ENCODE data around the gene GALM.

DNA sequence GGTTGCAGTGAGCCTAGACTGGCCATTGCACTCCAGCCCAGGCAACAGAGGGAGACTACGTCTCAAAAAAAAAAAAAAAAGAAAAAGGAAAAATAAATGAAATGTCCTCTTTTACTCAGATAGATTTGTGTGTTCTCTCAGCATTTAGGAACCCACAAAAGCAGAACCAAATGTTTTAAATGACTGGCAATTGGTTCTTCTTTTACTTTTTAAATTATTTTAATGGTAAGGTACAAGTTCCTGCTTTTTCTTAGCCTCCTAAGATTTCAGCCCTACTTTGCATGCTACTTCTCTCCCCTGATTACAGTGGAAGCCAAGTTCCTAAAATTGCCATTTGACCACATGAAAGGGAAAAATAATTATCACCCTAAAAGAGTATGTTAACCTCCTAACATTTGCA is 61.7 kb downstream of the GALM start:
- no peak for TF ChIP-seq EZH2 (IDR thresholded peaks at IDR 0.05; ENCODE audit: low read length, unreplicated experiment)
- TF ChIP-seq, protein P1, sequence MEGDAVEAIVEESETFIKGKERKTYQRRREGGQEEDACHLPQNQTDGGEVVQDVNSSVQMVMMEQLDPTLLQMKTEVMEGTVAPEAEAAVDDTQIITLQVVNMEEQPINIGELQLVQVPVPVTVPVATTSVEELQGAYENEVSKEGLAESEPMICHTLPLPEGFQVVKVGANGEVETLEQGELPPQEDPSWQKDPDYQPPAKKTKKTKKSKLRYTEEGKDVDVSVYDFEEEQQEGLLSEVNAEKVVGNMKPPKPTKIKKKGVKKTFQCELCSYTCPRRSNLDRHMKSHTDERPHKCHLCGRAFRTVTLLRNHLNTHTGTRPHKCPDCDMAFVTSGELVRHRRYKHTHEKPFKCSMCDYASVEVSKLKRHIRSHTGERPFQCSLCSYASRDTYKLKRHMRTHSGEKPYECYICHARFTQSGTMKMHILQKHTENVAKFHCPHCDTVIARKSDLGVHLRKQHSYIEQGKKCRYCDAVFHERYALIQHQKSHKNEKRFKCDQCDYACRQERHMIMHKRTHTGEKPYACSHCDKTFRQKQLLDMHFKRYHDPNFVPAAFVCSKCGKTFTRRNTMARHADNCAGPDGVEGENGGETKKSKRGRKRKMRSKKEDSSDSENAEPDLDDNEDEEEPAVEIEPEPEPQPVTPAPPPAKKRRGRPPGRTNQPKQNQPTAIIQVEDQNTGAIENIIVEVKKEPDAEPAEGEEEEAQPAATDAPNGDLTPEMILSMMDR (conservative IDR thresholded peaks at IDR 0.05; ENCODE audit: low read depth, low read length), result no peak
- no peak for TF ChIP-seq EZH2phosphoT487 (IDR thresholded peaks at IDR 0.05; ENCODE audit: borderline replicate concordance, low read length)

All from PC-3 (cell line).